ENCODE results near the gene PRKCH. TPM values are rescaled to one million over a fixed set of nuclear protein-coding genes. Genes with fewer than 3 reads are reported as not detected.
A peak's percentile ranks its signal among the peaks of the same experiment; 100 is the strongest.

Gene PRKCH
- total RNA-seq, 1 experiment from 2014 or later: 170 TPM

DNA sequence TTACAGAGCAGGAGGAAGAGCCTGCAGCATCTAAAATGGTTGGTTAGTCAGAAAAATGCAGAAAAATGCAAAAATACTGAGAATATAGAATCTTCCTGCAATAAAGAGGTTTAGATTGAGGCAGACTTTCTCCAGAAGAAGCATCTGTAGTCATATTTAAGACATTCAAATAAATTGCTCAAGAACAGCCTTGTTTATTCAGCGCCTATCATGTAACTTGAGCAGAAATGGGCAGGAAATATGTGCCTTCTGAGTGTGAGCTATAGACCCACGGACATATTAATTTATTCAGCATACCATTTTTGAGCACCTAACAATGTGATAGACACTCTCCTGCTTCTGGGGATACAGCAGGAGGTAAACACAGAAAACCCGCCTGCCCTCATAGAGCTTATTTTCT, 272.0 kb downstream of the PRKCH start:
- POLR2A ChIA-PET (ENCODE audit: unreplicated experiment): no interaction called here
- no peaks in the 10 kb centered on the region for H3K9me2 ChIP-seq (replicated peaks; ENCODE audit: low read length)
- H4K20me1 ChIP-seq (ENCODE audit: low read length): no peaks in the 10 kb centered on the region
- no peak overlapping the region for H3K9ac ChIP-seq (ENCODE audit: low read length)
- peak; percentile 41 for DNase-seq
- H3K4me1 ChIP-seq (ENCODE audit: insufficient read depth, low read length): peaks cover 30% of the 10 kb centered on the region
- H3K79me2 ChIP-seq (ENCODE audit: low read length): no peaks in the 10 kb centered on the region
- H3K9me3 ChIP-seq (ENCODE audit: low read length): no peaks in the 10 kb centered on the region
- H3K27me3 ChIP-seq (ENCODE audit: low read length): no peaks in the 10 kb centered on the region
- no peak overlapping the region for H2AFZ ChIP-seq (ENCODE audit: low read length)
- H3K36me3 ChIP-seq (ENCODE audit: low read depth, low read length): no peaks in the 10 kb centered on the region
- CTCF ChIA-PET: interaction anchor here (0.6 kb wide), 1 partner anchor 276 kb away, joined by 3 read pairs; no protein-coding TSS in a partner anchor
- intact Hi-C loops (cut with micrococcal nuclease): no loop called here
- no peak overlapping the region for H3K27ac ChIP-seq (ENCODE audit: low read length)
- no TSS peak for BruUV-seq (replicated peaks)
- H3K4me3 ChIP-seq (ENCODE audit: low read length): no peak overlapping the region
- ATAC-seq: peak; percentile 41; the same call in 1 of the 2 replicates
- no peak overlapping the region for H3K4me2 ChIP-seq (ENCODE audit: low read length)
- H3F3A ChIP-seq (ENCODE audit: low read length, unreplicated experiment): no peaks in the 10 kb centered on the region
- TF ChIP-seq, protein P1, sequence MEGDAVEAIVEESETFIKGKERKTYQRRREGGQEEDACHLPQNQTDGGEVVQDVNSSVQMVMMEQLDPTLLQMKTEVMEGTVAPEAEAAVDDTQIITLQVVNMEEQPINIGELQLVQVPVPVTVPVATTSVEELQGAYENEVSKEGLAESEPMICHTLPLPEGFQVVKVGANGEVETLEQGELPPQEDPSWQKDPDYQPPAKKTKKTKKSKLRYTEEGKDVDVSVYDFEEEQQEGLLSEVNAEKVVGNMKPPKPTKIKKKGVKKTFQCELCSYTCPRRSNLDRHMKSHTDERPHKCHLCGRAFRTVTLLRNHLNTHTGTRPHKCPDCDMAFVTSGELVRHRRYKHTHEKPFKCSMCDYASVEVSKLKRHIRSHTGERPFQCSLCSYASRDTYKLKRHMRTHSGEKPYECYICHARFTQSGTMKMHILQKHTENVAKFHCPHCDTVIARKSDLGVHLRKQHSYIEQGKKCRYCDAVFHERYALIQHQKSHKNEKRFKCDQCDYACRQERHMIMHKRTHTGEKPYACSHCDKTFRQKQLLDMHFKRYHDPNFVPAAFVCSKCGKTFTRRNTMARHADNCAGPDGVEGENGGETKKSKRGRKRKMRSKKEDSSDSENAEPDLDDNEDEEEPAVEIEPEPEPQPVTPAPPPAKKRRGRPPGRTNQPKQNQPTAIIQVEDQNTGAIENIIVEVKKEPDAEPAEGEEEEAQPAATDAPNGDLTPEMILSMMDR (conservative IDR thresholded peaks at IDR 0.05; ENCODE audit: low read depth, low read length): no peak
- TF ChIP-seq EZH2phosphoT487 (IDR thresholded peaks at IDR 0.05; ENCODE audit: borderline replicate concordance, low read length) (no peak), EZH2 (IDR thresholded peaks at IDR 0.05; ENCODE audit: low read length, unreplicated experiment) (no peak)

DNA sequence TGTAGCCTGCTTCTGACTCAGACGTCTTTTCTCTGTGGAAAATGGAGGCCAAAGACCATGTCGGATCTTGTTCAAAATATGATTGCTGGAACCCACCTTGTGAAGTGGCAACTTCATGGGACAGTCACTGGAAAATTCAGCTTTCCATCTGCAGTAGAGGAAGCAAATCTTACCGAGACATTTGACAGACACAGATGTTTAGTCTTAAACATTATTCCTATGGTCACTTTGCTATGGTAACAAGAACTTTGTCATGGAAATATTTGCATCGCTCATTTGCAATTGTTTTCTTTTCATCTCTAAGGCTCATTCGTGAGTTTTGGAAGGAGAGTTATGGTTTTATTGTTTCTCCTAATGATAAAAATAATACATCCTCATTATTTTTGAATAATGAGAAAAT, 275.6 kb downstream of the PRKCH start:
- CTCF ChIA-PET: no interaction called here
- Histone ChIP-seq H3F3A (ENCODE audit: low read length, unreplicated experiment) (no peaks in the 10 kb centered on the region), H3K36me3 (ENCODE audit: low read depth, low read length) (no peaks in the 10 kb centered on the region), H4K20me1 (ENCODE audit: low read length) (no peaks in the 10 kb centered on the region), H3K9me3 (ENCODE audit: low read length) (no peaks in the 10 kb centered on the region), H3K9me2 (replicated peaks; ENCODE audit: low read length) (no peaks in the 10 kb centered on the region), H3K79me2 (ENCODE audit: low read length) (no peaks in the 10 kb centered on the region), H3K27ac (ENCODE audit: low read length) (0 out of 2 replicates have a peak overlapping the region, but pooled peaks have one; percentile 1), H2AFZ (ENCODE audit: low read length) (no peak overlapping the region), H3K4me3 (ENCODE audit: low read length) (no peak overlapping the region), H3K27me3 (ENCODE audit: low read length) (no peaks in the 10 kb centered on the region), H3K9ac (ENCODE audit: low read length) (no peak overlapping the region), H3K4me2 (ENCODE audit: low read length) (no peak overlapping the region), H3K4me1 (ENCODE audit: insufficient read depth, low read length) (peaks cover 37% of the 10 kb centered on the region)
- TF ChIP-seq EZH2phosphoT487 (IDR thresholded peaks at IDR 0.05; ENCODE audit: borderline replicate concordance, low read length) (no peak), EZH2 (IDR thresholded peaks at IDR 0.05; ENCODE audit: low read length, unreplicated experiment) (no peak)
- TF ChIP-seq, protein P1 (conservative IDR thresholded peaks at IDR 0.05; ENCODE audit: low read depth, low read length): no peak
- ATAC-seq (no peak), DNase-seq (no peak)
- BruUV-seq (replicated peaks): no TSS peak
- POLR2A ChIA-PET (ENCODE audit: unreplicated experiment): no interaction called here
- intact Hi-C loops (cut with micrococcal nuclease): no loop called here

DNA sequence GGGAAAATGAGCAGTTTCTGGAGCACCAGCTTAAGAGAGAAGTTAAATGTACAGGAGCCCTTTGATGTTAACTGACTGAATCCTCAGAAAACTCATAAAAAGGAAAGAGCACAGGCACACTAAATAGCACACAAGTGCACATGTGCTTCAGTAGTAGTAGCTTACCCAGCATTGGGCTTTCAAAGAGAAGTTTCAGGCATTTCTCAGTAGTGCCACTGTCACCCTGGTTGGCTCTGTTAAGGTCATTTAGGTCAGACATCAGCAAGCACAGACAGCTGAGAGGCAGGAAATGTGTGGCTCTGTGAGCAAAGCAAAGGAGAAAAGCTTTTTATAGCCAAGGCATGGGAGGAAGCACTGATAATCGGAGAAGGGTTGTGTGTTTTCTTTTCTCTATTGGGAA, 277.6 kb downstream of the PRKCH start:
- intact Hi-C loops (cut with micrococcal nuclease): no loop called here

More for the DNA sequence above, 277.6 kb downstream of the PRKCH start:
- Histone ChIP-seq H3K4me1 (ENCODE audit: insufficient read depth, low read length) (peaks cover 46% of the 10 kb centered on the region), H3K4me3 (ENCODE audit: low read length) (no peak overlapping the region), H4K20me1 (ENCODE audit: low read length) (no peaks in the 10 kb centered on the region), H3K9ac (ENCODE audit: low read length) (no peak overlapping the region), H3F3A (ENCODE audit: low read length, unreplicated experiment) (no peaks in the 10 kb centered on the region), H3K9me3 (ENCODE audit: low read length) (no peaks in the 10 kb centered on the region), H3K4me2 (ENCODE audit: low read length) (no peak overlapping the region), H3K27me3 (ENCODE audit: low read length) (no peaks in the 10 kb centered on the region), H3K27ac (ENCODE audit: low read length) (no peak overlapping the region), H3K9me2 (replicated peaks; ENCODE audit: low read length) (no peaks in the 10 kb centered on the region), H2AFZ (ENCODE audit: low read length) (peak overlapping the region; percentile 41), H3K79me2 (ENCODE audit: low read length) (no peaks in the 10 kb centered on the region), H3K36me3 (ENCODE audit: low read depth, low read length) (no peaks in the 10 kb centered on the region)
- ATAC-seq (no peak), DNase-seq (no peak)
- BruUV-seq (replicated peaks): no TSS peak
- TF ChIP-seq EZH2 (IDR thresholded peaks at IDR 0.05; ENCODE audit: low read length, unreplicated experiment): no peak
- TF ChIP-seq EZH2phosphoT487 (IDR thresholded peaks at IDR 0.05; ENCODE audit: borderline replicate concordance, low read length): no peak
- TF ChIP-seq, protein P1 (conservative IDR thresholded peaks at IDR 0.05; ENCODE audit: low read depth, low read length): no peak
- ChIA-PET CTCF (no interaction called here), POLR2A (ENCODE audit: unreplicated experiment) (interaction anchor here (0.6 to 0.7 kb wide), 2 partner anchors 33 to 97 kb away, joined by 3 read pairs; no protein-coding TSS in a partner anchor)
